ENCODE results near the gene NEDD4L. TPM values are rescaled to one million over a fixed set of nuclear protein-coding genes. Genes with fewer than 3 reads are reported as not detected.

NEDD4L gene
- total RNA-seq, 1 donor, result 31.5 TPM

GRCh38 chr18:58088691-58089065 is 44.7 kb downstream of the NEDD4L start:
- no peak for DNase-seq (ENCODE audit: low read depth)
- no peak overlapping the region for H3K4me3 ChIP-seq (ENCODE audit: low read depth, low read length)
- TF ChIP-seq, protein P1, sequence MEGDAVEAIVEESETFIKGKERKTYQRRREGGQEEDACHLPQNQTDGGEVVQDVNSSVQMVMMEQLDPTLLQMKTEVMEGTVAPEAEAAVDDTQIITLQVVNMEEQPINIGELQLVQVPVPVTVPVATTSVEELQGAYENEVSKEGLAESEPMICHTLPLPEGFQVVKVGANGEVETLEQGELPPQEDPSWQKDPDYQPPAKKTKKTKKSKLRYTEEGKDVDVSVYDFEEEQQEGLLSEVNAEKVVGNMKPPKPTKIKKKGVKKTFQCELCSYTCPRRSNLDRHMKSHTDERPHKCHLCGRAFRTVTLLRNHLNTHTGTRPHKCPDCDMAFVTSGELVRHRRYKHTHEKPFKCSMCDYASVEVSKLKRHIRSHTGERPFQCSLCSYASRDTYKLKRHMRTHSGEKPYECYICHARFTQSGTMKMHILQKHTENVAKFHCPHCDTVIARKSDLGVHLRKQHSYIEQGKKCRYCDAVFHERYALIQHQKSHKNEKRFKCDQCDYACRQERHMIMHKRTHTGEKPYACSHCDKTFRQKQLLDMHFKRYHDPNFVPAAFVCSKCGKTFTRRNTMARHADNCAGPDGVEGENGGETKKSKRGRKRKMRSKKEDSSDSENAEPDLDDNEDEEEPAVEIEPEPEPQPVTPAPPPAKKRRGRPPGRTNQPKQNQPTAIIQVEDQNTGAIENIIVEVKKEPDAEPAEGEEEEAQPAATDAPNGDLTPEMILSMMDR (IDR thresholded peaks at IDR 0.05; ENCODE audit: insufficient read depth, low read depth, low read length), result no peak

GRCh38 chr18:58091099-58091611 is 47.1 kb downstream of the NEDD4L start:
- DNase-seq (ENCODE audit: low read depth), result no peak
- no peak overlapping the region for H3K4me3 ChIP-seq (ENCODE audit: low read depth, low read length)
- TF ChIP-seq, protein P1 (IDR thresholded peaks at IDR 0.05; ENCODE audit: insufficient read depth, low read depth, low read length), result no peak

DNA sequence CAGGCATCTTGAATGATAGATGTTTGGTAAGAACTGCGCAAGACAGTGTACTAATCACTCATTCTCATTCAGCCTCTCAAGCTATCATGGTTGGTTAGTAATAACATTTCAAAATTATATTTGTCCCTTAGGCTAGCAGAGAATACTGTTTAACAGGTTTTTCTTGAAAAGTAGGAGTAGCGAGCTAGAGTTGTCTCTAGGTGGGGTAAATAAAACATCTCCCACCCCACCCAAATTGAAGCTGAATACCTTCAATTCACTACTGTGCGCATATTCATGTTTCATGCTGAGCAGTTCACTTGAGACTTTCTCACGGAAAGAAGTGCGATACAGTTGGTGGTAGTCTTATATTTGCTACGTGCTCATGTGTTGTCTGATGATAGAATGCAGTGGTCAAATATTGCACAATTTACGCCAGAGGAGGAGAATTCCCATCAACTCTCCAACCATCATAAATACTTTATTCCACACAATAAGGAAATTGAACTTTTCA is 49.3 kb downstream of the NEDD4L start:
- TF ChIP-seq, protein P1 (IDR thresholded peaks at IDR 0.05; ENCODE audit: insufficient read depth, low read depth, low read length), result no peak
- no peak for DNase-seq (ENCODE audit: low read depth)
- H3K4me3 ChIP-seq (ENCODE audit: low read depth, low read length), result no peak overlapping the region

- H3K4me3 ChIP-seq (ENCODE audit: low read depth, low read length), result no peak overlapping the region
- no peak for DNase-seq (ENCODE audit: low read depth)
- TF ChIP-seq, protein P1 (IDR thresholded peaks at IDR 0.05; ENCODE audit: insufficient read depth, low read depth, low read length), result no peak
Observed at GRCh38 chr18:58095222-58095621, 51.2 kb downstream of the NEDD4L start.

DNA sequence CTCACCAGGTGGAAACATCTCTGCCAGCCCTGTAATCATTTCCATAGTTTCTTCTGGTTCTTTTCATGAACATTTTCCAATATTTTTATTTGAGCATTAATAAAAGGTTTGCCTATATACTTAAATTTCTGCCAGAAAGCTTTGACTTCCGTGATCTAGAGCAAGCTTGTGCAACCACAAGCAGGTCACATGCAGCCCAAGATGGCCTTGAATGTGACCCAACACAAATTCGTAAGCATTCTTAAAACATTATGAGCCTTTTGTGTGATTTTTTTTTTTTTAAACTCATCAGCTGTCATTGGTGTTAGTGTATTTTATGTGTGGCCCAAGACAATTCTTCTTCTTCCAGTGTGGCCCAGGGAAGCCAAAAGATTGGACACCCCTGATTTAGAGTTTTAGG is 51.6 kb downstream of the NEDD4L start:
- TF ChIP-seq, protein P1 (IDR thresholded peaks at IDR 0.05; ENCODE audit: insufficient read depth, low read depth, low read length), result no peak
- no peak overlapping the region for H3K4me3 ChIP-seq (ENCODE audit: low read depth, low read length)
- no peak for DNase-seq (ENCODE audit: low read depth)

- DNase-seq (ENCODE audit: low read depth), result no peak
- TF ChIP-seq, protein P1 (IDR thresholded peaks at IDR 0.05; ENCODE audit: insufficient read depth, low read depth, low read length), result no peak
- H3K4me3 ChIP-seq (ENCODE audit: low read depth, low read length), result no peak overlapping the region
Observed at GRCh38 chr18:58096658-58097057, 52.6 kb downstream of the NEDD4L start.

Measured in fibroblast of villous mesenchyme (primary cell).